DND-41 (cell line): Measurements from ENCODE around the gene WDR93.

ENCODE experiments used
- EZH2 ChIP-seq: IDR thresholded peaks from 3 replicates; pipeline ENCODE4 v1.6.1; 2012; ENCODE audit warnings: borderline replicate concordance, low read depth, mild to moderate bottlenecking, moderate library complexity, low read length, inconsistent platforms; ENCODE audit not compliant: severe bottlenecking
- TF ChIP-seq, protein P1 (sequence below): IDR thresholded peaks from 2 replicates; pipeline ENCODE4 v1.5.1; 2012; ENCODE audit warnings: borderline replicate concordance, low read length, moderate library complexity, mild to moderate bottlenecking; ENCODE audit not compliant: poor library complexity, severe bottlenecking; ENCODE audit errors: extremely low read depth

DNA sequence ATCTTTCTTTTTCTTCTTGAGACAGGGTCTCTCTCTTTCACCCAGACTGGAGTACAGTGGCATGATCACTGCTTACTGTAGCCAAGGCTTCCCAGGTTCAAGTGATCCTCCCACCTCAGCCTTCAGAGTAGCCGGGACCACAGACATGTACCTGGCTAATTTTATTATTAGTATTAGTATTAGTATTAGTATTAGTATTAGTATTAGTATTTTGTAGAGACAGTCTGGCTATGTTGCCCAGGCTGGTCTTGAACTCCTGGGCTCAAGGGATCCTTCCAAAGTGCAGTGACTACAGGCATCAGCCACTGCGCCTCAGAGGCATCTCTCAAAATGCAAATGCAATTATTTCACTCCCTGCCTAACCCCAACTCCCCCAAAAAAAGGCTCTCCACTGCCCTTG is 37.0 kb upstream of the WDR93 start:
- TF ChIP-seq EZH2 = no peak
- TF ChIP-seq, protein P1, sequence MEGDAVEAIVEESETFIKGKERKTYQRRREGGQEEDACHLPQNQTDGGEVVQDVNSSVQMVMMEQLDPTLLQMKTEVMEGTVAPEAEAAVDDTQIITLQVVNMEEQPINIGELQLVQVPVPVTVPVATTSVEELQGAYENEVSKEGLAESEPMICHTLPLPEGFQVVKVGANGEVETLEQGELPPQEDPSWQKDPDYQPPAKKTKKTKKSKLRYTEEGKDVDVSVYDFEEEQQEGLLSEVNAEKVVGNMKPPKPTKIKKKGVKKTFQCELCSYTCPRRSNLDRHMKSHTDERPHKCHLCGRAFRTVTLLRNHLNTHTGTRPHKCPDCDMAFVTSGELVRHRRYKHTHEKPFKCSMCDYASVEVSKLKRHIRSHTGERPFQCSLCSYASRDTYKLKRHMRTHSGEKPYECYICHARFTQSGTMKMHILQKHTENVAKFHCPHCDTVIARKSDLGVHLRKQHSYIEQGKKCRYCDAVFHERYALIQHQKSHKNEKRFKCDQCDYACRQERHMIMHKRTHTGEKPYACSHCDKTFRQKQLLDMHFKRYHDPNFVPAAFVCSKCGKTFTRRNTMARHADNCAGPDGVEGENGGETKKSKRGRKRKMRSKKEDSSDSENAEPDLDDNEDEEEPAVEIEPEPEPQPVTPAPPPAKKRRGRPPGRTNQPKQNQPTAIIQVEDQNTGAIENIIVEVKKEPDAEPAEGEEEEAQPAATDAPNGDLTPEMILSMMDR = no peak
